ENCODE results near the gene YEATS2. TPM values are rescaled to one million over a fixed set of nuclear protein-coding genes. Genes with fewer than 3 reads are reported as not detected.

The YEATS2 gene
- total and polyA plus RNA-seq, 2 of the 4 experiments (the other 2 are of a cell fraction): 30.1 to 43.0 TPM

DNA sequence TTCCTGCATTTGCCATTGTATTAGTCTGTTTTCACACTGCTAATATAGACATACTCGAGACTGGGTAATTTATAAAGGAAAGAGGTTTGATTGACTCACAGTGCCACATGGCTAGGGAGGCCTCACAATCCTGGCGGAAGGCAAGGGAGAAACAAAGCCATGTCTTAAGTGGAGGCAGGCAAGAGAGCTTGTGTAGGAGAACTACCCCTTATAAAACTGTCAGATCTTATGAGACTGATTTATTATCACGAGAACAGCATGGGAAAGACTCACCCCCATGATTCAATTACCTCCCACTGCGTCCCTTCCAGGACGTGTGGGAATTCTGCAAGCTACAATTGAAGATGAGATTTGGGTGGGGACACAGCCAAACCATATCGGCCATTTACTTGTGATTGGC lies 27.8 kb downstream of the YEATS2 start:
- H3K18ac ChIP-seq (ENCODE audit: low read depth, low read length): no peak overlapping the region
- in situ Hi-C loops (cut with MboI; ENCODE audit: low sequenced_read_pairs): no loop called here
- no peak overlapping the region for H3K23ac ChIP-seq (ENCODE audit: low read depth, low read length)
- H4K8ac ChIP-seq (ENCODE audit: low read depth in 2 of 2, low read length in 2 of 2): no peak overlapping the region
- TF ChIP-seq RAD21 (IDR thresholded peaks at IDR 0.05; ENCODE audit: low read length): no peak
- no peak for TF ChIP-seq MAZ (IDR thresholded peaks at IDR 0.05; ENCODE audit: borderline replicate concordance, low read depth, low read length)
- TF ChIP-seq SMC3 (IDR thresholded peaks at IDR 0.05; ENCODE audit: low read depth, low read length): no peak
- no peak for TF ChIP-seq POLR2A (IDR thresholded peaks at IDR 0.05; ENCODE audit: low read depth, low read length)
- TF ChIP-seq, protein P1, sequence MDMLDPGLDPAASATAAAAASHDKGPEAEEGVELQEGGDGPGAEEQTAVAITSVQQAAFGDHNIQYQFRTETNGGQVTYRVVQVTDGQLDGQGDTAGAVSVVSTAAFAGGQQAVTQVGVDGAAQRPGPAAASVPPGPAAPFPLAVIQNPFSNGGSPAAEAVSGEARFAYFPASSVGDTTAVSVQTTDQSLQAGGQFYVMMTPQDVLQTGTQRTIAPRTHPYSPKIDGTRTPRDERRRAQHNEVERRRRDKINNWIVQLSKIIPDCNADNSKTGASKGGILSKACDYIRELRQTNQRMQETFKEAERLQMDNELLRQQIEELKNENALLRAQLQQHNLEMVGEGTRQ (IDR thresholded peaks at IDR 0.05; ENCODE audit: low read depth, low read length): no peak
- TF ChIP-seq RFX5 (IDR thresholded peaks at IDR 0.05; ENCODE audit: low read depth, low read length): no peak
- TF ChIP-seq BHLHE40 (IDR thresholded peaks at IDR 0.05; ENCODE audit: low read depth, low read length): no peak
- TF ChIP-seq, protein P2, sequence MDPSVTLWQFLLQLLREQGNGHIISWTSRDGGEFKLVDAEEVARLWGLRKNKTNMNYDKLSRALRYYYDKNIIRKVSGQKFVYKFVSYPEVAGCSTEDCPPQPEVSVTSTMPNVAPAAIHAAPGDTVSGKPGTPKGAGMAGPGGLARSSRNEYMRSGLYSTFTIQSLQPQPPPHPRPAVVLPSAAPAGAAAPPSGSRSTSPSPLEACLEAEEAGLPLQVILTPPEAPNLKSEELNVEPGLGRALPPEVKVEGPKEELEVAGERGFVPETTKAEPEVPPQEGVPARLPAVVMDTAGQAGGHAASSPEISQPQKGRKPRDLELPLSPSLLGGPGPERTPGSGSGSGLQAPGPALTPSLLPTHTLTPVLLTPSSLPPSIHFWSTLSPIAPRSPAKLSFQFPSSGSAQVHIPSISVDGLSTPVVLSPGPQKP (IDR thresholded peaks at IDR 0.05; ENCODE audit: borderline replicate concordance, low read depth, low read length): no peak
- TF ChIP-seq NFE2L2 (IDR thresholded peaks at IDR 0.05; ENCODE audit: low read depth, low read length): no peak
- TF ChIP-seq MXI1 (IDR thresholded peaks at IDR 0.05; ENCODE audit: borderline replicate concordance, low read depth, low read length): no peak
- TF ChIP-seq MAFK (IDR thresholded peaks at IDR 0.05; ENCODE audit: low read depth, low read length): no peak
- no peak for TF ChIP-seq RCOR1 (IDR thresholded peaks at IDR 0.05; ENCODE audit: insufficient replicate concordance, low read length)
- no peak for TF ChIP-seq FOS (IDR thresholded peaks at IDR 0.05; ENCODE audit: low read depth, low read length)
- TF ChIP-seq CHD1 (IDR thresholded peaks at IDR 0.05; ENCODE audit: low read depth, low read length): no peak
- no peak overlapping the region for H3K9ac ChIP-seq (ENCODE audit: low read depth, low read length)
- peaks cover 16 to 21% of the 10 kb centered on the region in 2 experiments for H3K79me1 ChIP-seq (ENCODE audit: low read depth in 1 of 2, low read length in 2 of 2)
- WGBS, 2 experiments (ENCODE audit: extremely low coverage in 2 of 2, insufficient read length in 1 of 2): no CpG with 5 or more reads among the region's 6 CpGs
- dilution Hi-C loops (cut with HindIII; ENCODE audit: low sequenced_read_pairs, unreplicated experiment): no loop called here
- no peak overlapping the region for H4K5ac ChIP-seq (ENCODE audit: low read depth, low read length)
- no peak overlapping the region for H2AK9ac ChIP-seq (replicated peaks; ENCODE audit: low read depth, low read length, poor library complexity)
- no peaks in the 10 kb centered on the region for H3K27me3 ChIP-seq (ENCODE audit: control insufficient read depth, insufficient read depth, low read length)
- intact Hi-C loops (cut with micrococcal nuclease): loop anchor here (10.0 kb wide), 1 partner anchor 49 kb away; no protein-coding TSS in a partner anchor
- H3K56ac ChIP-seq (ENCODE audit: extremely low read depth, insufficient read depth, low read length): no peak overlapping the region
- H3K9me3 ChIP-seq (ENCODE audit: control insufficient read depth, insufficient read depth, low read length): no peaks in the 10 kb centered on the region
- no peak overlapping the region for H3K27ac ChIP-seq (ENCODE audit: insufficient read depth, low read length)
- no peak overlapping the region for H2BK5ac ChIP-seq (ENCODE audit: low read depth, low read length, poor library complexity, severe bottlenecking)
- no peak overlapping the region for H2AFZ ChIP-seq (replicated peaks; ENCODE audit: low read length, poor library complexity)
- no peak overlapping the region for H3K4me3 ChIP-seq (ENCODE audit: insufficient read depth, low read depth, low read length)
- no peak for ATAC-seq (ENCODE audit: low read depth)
- no peaks in the 10 kb centered on the region for H3K4me1 ChIP-seq (ENCODE audit: control insufficient read depth, insufficient read depth, low read length)
- no TSS peak for BruUV-seq (replicated peaks)
- ChIA-PET POLR2A (ENCODE audit: unreplicated experiment) (no interaction called here), CTCF (no interaction called here)
- DNase-seq: no peak
- H2BK15ac ChIP-seq (ENCODE audit: low read depth, low read length): no peak overlapping the region
- no peak overlapping the region for H2AK5ac ChIP-seq (ENCODE audit: low read depth, low read length)
- no peaks in the 10 kb centered on the region for H4K20me1 ChIP-seq (ENCODE audit: insufficient read depth, low read length)
- H3K14ac ChIP-seq (replicated peaks; ENCODE audit: low read depth, low read length): no peak overlapping the region
- H2BK20ac ChIP-seq (ENCODE audit: low read depth, low read length): no peak overlapping the region
- H2BK120ac ChIP-seq (ENCODE audit: low read depth, low read length): no peak overlapping the region
- no peak overlapping the region for H4K91ac ChIP-seq (ENCODE audit: insufficient read depth, low read depth, low read length)
- H3K9me1 ChIP-seq (ENCODE audit: insufficient read depth, low read length): peaks cover 2% of the 10 kb centered on the region; the same call in 1 of the 2 replicates
- H3K4ac ChIP-seq (ENCODE audit: low read depth, low read length): no peak overlapping the region
- H3K36me3 ChIP-seq (ENCODE audit: control insufficient read depth, insufficient read depth, low read length): peaks cover 51% of the 10 kb centered on the region
- H3K4me2 ChIP-seq (ENCODE audit: low read depth, low read length): no peak overlapping the region

All from IMR-90 (cell line).